ENCODE data around the gene MMD. TPM values are rescaled to one million over a fixed set of nuclear protein-coding genes. Genes with fewer than 3 reads are reported as not detected.

Gene MMD
- polyA plus RNA-seq, 1 donor from 2014 or later, result 111 TPM

DNA sequence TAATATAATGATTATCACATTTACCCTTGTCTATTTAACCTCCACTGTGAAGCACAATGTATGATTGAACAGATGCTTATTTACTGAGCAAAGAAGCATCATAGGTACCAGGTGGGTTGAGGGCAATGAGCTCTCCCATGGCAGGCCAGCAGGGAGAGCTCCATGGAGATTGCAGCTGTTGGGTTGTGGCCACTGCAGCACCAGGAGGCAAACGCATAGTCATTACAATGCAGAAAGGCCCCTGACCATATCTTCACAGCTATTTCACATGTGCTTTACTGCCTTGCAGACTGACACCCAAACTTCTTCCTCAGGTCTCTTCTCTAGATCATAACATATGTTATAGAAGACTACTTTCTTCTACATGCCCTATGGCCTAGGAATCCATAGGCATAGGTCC, 75.0 kb downstream of the MMD start:
- Histone ChIP-seq H4K20me1 (ENCODE audit: insufficient read depth) (no peaks in the 10 kb centered on the region), H3K27ac (ENCODE audit: low read length) (no peak overlapping the region), H3K9ac (ENCODE audit: low read length) (no peak overlapping the region), H2AFZ (ENCODE audit: low read depth, low read length) (no peak overlapping the region), H3K27me3 (ENCODE audit: insufficient read depth, low read depth, low read length) (no peaks in the 10 kb centered on the region), H3K4me3 (ENCODE audit: low read length) (no peak overlapping the region), H3F3A (ENCODE audit: insufficient read depth, low read length, poor library complexity, severe bottlenecking) (no peaks in the 10 kb centered on the region), H3K4me2 (ENCODE audit: low read length) (no peak overlapping the region), H3K9me3 (ENCODE audit: low read length) (peaks cover 3% of the 10 kb centered on the region), H3K9me2 (ENCODE audit: insufficient read depth, low read length) (no peaks in the 10 kb centered on the region), H3K79me2 (replicated peaks; ENCODE audit: insufficient read depth, low read length) (no peaks in the 10 kb centered on the region), H3K36me3 (ENCODE audit: insufficient read depth, low read length) (no peaks in the 10 kb centered on the region)
- TF ChIP-seq TAF1 (IDR thresholded peaks at IDR 0.05; ENCODE audit: low read depth), result no peak
- TF ChIP-seq, protein P1, sequence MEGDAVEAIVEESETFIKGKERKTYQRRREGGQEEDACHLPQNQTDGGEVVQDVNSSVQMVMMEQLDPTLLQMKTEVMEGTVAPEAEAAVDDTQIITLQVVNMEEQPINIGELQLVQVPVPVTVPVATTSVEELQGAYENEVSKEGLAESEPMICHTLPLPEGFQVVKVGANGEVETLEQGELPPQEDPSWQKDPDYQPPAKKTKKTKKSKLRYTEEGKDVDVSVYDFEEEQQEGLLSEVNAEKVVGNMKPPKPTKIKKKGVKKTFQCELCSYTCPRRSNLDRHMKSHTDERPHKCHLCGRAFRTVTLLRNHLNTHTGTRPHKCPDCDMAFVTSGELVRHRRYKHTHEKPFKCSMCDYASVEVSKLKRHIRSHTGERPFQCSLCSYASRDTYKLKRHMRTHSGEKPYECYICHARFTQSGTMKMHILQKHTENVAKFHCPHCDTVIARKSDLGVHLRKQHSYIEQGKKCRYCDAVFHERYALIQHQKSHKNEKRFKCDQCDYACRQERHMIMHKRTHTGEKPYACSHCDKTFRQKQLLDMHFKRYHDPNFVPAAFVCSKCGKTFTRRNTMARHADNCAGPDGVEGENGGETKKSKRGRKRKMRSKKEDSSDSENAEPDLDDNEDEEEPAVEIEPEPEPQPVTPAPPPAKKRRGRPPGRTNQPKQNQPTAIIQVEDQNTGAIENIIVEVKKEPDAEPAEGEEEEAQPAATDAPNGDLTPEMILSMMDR (IDR thresholded peaks at IDR 0.05; ENCODE audit: poor library complexity, severe bottlenecking), result no peak
- no peak for TF ChIP-seq SMC3 (conservative IDR thresholded peaks at IDR 0.05; ENCODE audit: poor library complexity)
- TF ChIP-seq, protein P2, sequence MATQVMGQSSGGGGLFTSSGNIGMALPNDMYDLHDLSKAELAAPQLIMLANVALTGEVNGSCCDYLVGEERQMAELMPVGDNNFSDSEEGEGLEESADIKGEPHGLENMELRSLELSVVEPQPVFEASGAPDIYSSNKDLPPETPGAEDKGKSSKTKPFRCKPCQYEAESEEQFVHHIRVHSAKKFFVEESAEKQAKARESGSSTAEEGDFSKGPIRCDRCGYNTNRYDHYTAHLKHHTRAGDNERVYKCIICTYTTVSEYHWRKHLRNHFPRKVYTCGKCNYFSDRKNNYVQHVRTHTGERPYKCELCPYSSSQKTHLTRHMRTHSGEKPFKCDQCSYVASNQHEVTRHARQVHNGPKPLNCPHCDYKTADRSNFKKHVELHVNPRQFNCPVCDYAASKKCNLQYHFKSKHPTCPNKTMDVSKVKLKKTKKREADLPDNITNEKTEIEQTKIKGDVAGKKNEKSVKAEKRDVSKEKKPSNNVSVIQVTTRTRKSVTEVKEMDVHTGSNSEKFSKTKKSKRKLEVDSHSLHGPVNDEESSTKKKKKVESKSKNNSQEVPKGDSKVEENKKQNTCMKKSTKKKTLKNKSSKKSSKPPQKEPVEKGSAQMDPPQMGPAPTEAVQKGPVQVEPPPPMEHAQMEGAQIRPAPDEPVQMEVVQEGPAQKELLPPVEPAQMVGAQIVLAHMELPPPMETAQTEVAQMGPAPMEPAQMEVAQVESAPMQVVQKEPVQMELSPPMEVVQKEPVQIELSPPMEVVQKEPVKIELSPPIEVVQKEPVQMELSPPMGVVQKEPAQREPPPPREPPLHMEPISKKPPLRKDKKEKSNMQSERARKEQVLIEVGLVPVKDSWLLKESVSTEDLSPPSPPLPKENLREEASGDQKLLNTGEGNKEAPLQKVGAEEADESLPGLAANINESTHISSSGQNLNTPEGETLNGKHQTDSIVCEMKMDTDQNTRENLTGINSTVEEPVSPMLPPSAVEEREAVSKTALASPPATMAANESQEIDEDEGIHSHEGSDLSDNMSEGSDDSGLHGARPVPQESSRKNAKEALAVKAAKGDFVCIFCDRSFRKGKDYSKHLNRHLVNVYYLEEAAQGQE (IDR thresholded peaks at IDR 0.05; ENCODE audit: borderline replicate concordance), result no peak
- TF ChIP-seq EP300 (conservative IDR thresholded peaks at IDR 0.05; ENCODE audit: poor library complexity, severe bottlenecking), result no peak
- no peak for TF ChIP-seq POLR2AphosphoS5 (IDR thresholded peaks at IDR 0.05)
- no peak for TF ChIP-seq MXI1 (conservative IDR thresholded peaks at IDR 0.05; ENCODE audit: poor library complexity, severe bottlenecking)
- no peak for TF ChIP-seq EZH2 (IDR thresholded peaks at IDR 0.05; ENCODE audit: borderline replicate concordance, insufficient read depth, low read length, poor library complexity, severe bottlenecking)
- no peak for TF ChIP-seq RAD21 (conservative IDR thresholded peaks at IDR 0.05)

DNA sequence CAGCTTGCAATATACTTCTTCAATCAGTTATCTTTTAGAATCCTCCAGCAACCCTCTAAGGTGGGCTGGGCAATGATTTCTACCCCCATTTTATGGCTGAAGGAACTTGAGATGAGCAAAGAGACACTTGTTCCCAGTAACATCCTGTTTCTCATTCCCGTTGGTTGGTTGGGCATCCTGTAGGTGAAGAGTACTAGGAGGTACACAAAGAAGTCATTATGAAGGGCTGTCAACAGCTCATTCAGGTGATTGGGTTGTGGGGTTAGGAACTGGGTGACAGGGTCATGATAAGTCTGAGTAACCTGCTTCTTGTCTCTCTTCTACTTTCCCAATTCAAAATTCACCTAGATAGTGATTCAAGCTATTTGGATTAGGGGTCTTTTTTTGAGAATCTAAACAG, 76.5 kb downstream of the MMD start:
- TF ChIP-seq, protein P1 (IDR thresholded peaks at IDR 0.05; ENCODE audit: poor library complexity, severe bottlenecking), result no peak
- no peak for TF ChIP-seq EP300 (conservative IDR thresholded peaks at IDR 0.05; ENCODE audit: poor library complexity, severe bottlenecking)
- TF ChIP-seq RAD21 (conservative IDR thresholded peaks at IDR 0.05), result no peak
- TF ChIP-seq MXI1 (conservative IDR thresholded peaks at IDR 0.05; ENCODE audit: poor library complexity, severe bottlenecking), result no peak
- no peak for TF ChIP-seq EZH2 (IDR thresholded peaks at IDR 0.05; ENCODE audit: borderline replicate concordance, insufficient read depth, low read length, poor library complexity, severe bottlenecking)
- TF ChIP-seq POLR2AphosphoS5 (IDR thresholded peaks at IDR 0.05), result no peak
- no peak for TF ChIP-seq SMC3 (conservative IDR thresholded peaks at IDR 0.05; ENCODE audit: poor library complexity)
- TF ChIP-seq, protein P2 (IDR thresholded peaks at IDR 0.05; ENCODE audit: borderline replicate concordance), result no peak
- H3K36me3 ChIP-seq (ENCODE audit: insufficient read depth, low read length), result no peaks in the 10 kb centered on the region
- H3K27me3 ChIP-seq (ENCODE audit: insufficient read depth, low read depth, low read length), result no peaks in the 10 kb centered on the region
- no peak overlapping the region for H3K4me2 ChIP-seq (ENCODE audit: low read length)
- no peak overlapping the region for H2AFZ ChIP-seq (ENCODE audit: low read depth, low read length)
- H3K9me2 ChIP-seq (ENCODE audit: insufficient read depth, low read length), result no peaks in the 10 kb centered on the region
- no peaks in the 10 kb centered on the region for H3K79me2 ChIP-seq (replicated peaks; ENCODE audit: insufficient read depth, low read length)
- H3F3A ChIP-seq (ENCODE audit: insufficient read depth, low read length, poor library complexity, severe bottlenecking), result no peaks in the 10 kb centered on the region
- H3K4me3 ChIP-seq (ENCODE audit: low read length), result no peak overlapping the region
- H3K27ac ChIP-seq (ENCODE audit: low read length), result no peak overlapping the region
- H3K9me3 ChIP-seq (ENCODE audit: low read length), result peaks cover 3% of the 10 kb centered on the region
- H3K9ac ChIP-seq (ENCODE audit: low read length), result no peak overlapping the region
- H4K20me1 ChIP-seq (ENCODE audit: insufficient read depth), result no peaks in the 10 kb centered on the region
